Measurements from ENCODE around the gene SLC29A3.
"Not testable (repeated sequence)": the region's sequence is repeated elsewhere in the genome, so short reads cannot be mapped to it uniquely, and the experiment has no call there.

SLC29A3 gene

DNA sequence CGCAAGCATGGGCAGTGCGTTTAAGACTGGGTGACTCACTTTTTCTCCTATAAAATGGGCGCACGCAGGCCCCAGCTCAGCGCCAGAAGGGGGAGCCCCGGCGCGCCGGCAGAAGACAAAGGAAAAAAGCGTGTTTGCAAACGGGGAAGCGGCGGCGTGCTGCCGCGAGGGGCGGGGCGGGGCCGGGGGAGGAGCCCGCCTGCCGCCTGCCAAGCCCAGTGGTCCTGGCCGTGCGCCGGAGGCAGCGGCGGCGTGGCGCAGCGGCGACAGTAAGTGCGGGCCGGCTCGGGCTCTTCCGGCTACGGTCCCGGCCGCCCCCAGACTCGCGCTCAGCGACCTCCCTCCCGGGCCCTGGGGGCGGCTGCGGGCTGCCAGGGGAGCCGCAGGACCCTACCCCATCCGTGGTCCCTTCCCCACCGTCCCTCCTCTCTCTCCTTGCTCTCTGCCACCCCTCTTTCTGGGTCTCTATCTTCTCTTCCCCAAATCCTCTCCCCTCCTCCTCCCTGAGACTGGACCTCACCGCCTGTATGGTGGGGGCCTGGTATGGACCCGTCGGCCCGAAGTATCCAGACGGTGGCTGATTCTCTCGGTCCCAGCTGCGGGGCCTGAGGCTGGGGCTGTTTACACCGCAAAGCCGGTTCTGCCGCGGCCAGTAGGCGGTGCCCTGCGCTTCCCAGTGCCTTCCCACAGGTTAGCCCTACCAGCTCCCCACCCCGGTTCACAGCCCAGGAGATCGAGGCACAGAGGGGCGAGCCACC lies at the start of gene SLC29A3:
TSS of gene SLC29A3 (plus strand) at position 218 of the 758 bp plus-strand sequence. CDS start at position 269, 51 bp downstream.
- peak; percentile 60 for TF ChIP-seq CTCF (conservative IDR thresholded peaks at IDR 0.05; ENCODE audit: control insufficient read depth, insufficient read depth, low read depth, low read length)
- peak; percentile 63 for DNase-seq (ENCODE audit: low read depth)
- H3K4me3 ChIP-seq (ENCODE audit: control insufficient read depth, low read depth, low read length), result peak within 1 kb of the TSS; percentile 66

DNA sequence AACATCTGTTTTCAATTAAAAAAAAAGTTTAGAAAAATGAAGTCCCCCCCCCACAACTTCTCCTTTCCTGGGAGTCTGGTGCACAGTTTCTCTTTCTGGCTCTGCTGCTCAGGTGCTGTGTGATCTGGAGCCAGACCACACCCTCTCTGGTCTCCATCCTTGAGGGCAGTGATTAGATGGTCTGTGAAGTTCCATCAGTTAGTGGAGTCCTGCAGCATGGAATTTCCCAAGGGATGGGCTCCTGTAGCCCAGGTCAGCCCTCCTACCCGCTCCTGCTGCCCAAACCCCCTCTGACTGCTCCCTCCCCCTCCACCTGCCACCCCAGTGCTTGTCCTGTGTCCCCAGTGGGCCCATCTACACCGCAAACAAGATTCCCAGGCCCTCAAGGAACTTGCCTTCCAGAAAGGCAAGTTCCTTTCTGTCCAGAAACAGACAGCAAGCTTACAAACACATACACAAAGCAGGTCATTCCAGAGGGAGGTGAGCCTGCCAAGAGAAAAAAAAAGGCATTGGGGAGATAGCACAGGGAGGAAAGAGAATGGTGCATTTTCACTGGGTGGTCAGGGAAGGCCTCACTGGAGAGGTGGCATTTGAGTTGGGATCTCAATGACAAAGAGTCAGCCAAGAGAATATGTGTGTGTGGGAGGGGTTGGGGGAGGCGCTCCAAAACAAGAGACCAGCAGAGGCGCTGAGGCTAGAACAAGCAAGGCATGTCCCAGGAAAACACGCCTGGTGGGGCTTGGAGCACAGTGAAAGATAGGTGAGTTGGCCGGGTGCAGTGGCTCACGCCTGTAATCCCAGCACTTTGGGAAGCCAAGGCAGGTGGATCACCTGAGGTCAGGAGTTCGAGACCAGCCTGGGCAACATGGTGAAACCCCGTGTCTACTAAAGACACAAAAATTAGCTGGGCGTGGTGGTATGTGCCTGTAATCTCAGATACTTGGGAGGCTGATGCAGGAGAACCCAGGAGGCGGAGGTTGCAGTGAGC lies 49.5 kb upstream of the SLC29A3 start:
- TF ChIP-seq CTCF (conservative IDR thresholded peaks at IDR 0.05; ENCODE audit: control insufficient read depth, insufficient read depth, low read depth, low read length), result no peak
- DNase-seq (ENCODE audit: low read depth), result peak; percentile 15
- H3K4me3 ChIP-seq (ENCODE audit: control insufficient read depth, low read depth, low read length), result no peak overlapping the region

DNA sequence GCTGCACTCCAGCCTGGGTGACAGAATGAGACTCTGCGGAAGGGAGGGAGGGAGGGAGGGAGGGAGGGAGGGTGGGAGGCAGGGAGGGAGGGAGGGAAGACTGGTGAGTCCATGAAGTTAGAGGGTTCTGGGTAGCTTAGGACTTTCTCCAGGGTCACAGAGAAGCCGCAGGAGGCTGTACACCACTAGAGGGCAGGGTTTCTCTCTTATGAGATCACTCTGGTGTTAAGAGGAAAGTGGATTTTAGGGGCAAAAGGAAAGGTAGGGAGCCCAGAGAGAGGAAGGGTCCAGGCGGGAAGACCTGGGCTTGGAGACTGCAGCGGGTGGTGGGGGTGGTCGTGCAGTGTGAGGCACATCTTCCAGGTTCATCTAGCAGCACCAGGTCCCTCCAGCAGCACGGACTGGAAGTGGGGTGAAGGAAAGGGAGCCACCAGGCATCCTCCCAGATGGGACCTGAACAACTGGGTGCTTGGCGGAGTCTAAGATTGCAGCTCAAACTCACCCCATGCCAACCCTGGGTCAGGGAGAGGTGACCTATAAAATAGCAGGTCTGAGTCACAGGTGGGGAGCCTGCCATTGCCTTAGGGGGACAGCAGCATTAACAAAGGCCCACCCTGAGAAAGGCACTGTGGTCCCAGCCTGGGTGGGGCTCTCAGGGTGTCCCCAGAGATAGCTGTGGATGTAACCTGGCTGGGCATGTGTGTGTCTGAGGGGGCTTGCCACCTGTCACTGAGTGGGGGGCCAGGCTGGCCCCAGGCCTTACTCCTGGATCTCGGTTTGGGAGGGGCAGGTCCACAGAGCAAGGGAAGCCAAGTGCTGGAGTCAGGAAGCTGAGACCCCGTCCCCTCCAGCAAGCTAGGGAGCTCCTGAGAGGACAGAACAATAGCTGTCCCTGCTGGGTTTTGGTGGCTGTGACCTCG lies 48.5 kb upstream of the SLC29A3 start:
- no peak overlapping the region for H3K4me3 ChIP-seq (ENCODE audit: control insufficient read depth, low read depth, low read length)
- DNase-seq (ENCODE audit: low read depth), result peak; percentile 86
- peak; percentile 75 for TF ChIP-seq CTCF (conservative IDR thresholded peaks at IDR 0.05; ENCODE audit: control insufficient read depth, insufficient read depth, low read depth, low read length)

- DNase-seq (ENCODE audit: low read depth), result no peak
- no peak for TF ChIP-seq CTCF (conservative IDR thresholded peaks at IDR 0.05; ENCODE audit: control insufficient read depth, insufficient read depth, low read depth, low read length)
- no peak overlapping the region for H3K4me3 ChIP-seq (ENCODE audit: control insufficient read depth, low read depth, low read length)
Measured at GRCh38 chr10:71271662-71272055, 47.4 kb upstream of the SLC29A3 start.

GRCh38 chr10:71272056-71272771 lies 46.8 kb upstream of the SLC29A3 start:
- no peak overlapping the region for H3K4me3 ChIP-seq (ENCODE audit: control insufficient read depth, low read depth, low read length)
- TF ChIP-seq CTCF (conservative IDR thresholded peaks at IDR 0.05; ENCODE audit: control insufficient read depth, insufficient read depth, low read depth, low read length), result no peak
- DNase-seq (ENCODE audit: low read depth), result peak; percentile 88

DNA sequence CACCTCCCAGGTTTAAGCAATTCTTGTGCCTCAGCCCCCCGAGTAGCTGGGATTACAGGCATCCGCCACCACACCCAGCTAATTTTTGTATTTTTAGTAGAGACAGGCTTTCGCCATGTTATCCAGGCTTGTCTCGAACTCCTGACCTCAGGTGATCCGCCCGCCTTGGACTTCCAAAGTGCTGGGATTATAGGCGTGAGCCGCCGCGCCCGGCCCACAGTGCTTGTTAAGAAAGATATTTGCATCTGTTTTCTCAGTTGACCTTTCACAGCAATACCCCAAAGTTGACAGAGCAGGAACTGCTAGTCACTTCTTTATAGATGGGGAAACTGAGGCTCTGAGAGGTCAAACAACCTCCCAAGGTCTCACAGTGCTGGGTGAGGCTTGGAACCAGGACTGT lies 46.1 kb upstream of the SLC29A3 start:
- not testable (repeated sequence) for DNase-seq (ENCODE audit: low read depth); H3K4me3 ChIP-seq (ENCODE audit: control insufficient read depth, low read depth, low read length)

Measured in fibroblast of mammary gland (primary cell).